H1 (cell line): Measurements from ENCODE around the gene DLG1. TPM values are rescaled to one million over a fixed set of nuclear protein-coding genes. Genes with fewer than 3 reads are reported as not detected.

Experiments used
- BACH1 ChIP-seq: IDR thresholded peaks from 2 replicates; pipeline ENCODE4 v1.6.1; 2012; ENCODE audit warnings: low read length, improper control_type of control experiment
- BCL11A ChIP-seq, 2 experiments: IDR thresholded peaks; one replicate each; pipeline ENCODE4 v1.6.1; 2011; ENCODE audit warnings: low read depth in 2 of 2, low read length in 2 of 2, mild to moderate bottlenecking in 2 of 2
- BRCA1 ChIP-seq: IDR thresholded peaks from 2 replicates; pipeline ENCODE4 v1.6.1; 2012; ENCODE audit warnings: low read depth, low read length, improper control_type of control experiment
- JUN ChIP-seq: IDR thresholded peaks from 2 replicates; pipeline ENCODE4 v1.6.1; 2011; ENCODE audit warnings: low read depth, mild to moderate bottlenecking, improper control_type of control experiment, low read length
- KDM1A ChIP-seq: fragments of 200-600, 300-600 bp; sonication (generic); IDR thresholded peaks from 2 replicates; pipeline ENCODE4 v1.7.1; 2016; ENCODE audit warnings: mild to moderate bottlenecking, low read length, borderline replicate concordance
- RBBP5 ChIP-seq: IDR thresholded peaks from 2 replicates; pipeline ENCODE4 v1.7.1; 2012; ENCODE audit warnings: low read depth, mild to moderate bottlenecking, inconsistent platforms, low read length, moderate library complexity, borderline replicate concordance
- SIN3A ChIP-seq, 2 experiments: IDR thresholded peaks in 1 of 2; conservative IDR thresholded peaks in 1 of 2; 2 replicates each; pipeline ENCODE4 v1.6.1; 2011 to 2012; ENCODE audit warnings: low read length in 2 of 2, improper control_type of control experiment in 1 of 2, low read depth in 1 of 2, mild to moderate bottlenecking in 1 of 2
- SIRT6 ChIP-seq: IDR thresholded peaks from one replicate; pipeline ENCODE4 v1.7.1; 2012; ENCODE audit warnings: low read length, inconsistent platforms
- SP4 ChIP-seq: IDR thresholded peaks from 2 replicates; pipeline ENCODE4 v1.6.1; 2012; ENCODE audit warnings: low read length, inconsistent platforms
- polyA plus RNA-seq, 7 experiments: library from polyadenylated mRNA; depleted of rRNA in 3 of 7; stranded (reverse) in 5 of 7; unstranded in 2 of 7; fragments of >200 nt in 5 of 7; fragments of 200-250 nt in 2 of 7; gene quantifications; 1 replicate in 5 of 7; 2 replicates in 1 of 7; 4 replicates in 1 of 7; pipeline versions ENCODE4 v1.2.1 to v1.2.3, GENCODE V29; 2011 to 2013; ENCODE audit warnings: missing spikeins in 2 of 7, mixed read lengths in 2 of 7
- total RNA-seq: library from RNA; stranded (reverse); fragmentation: NEBNext Ultra II Directional; extraction: Animal tissue kit (Norgen Biotek cat#: 25700); gene quantifications from 2 replicates; pipeline ENCODE4 v1.2.1, GENCODE V29; 2021
- TF ChIP-seq, protein P1 (sequence below): fragments of 300-600 bp; sonication (generic); IDR thresholded peaks from 2 replicates; pipeline ENCODE4 v1.7.1; 2012; ENCODE audit warnings: low read length, moderate library complexity, mild to moderate bottlenecking, inconsistent platforms; ENCODE audit not compliant: insufficient replicate concordance
- TF ChIP-seq, protein P2 (sequence below): IDR thresholded peaks from 2 replicates; pipeline ENCODE4 v1.6.1; 2012; ENCODE audit warnings: low read length, inconsistent platforms

The DLG1 gene
- total and polyA plus RNA-seq, 2 of the 8 experiments (the other 6 are each of a cell fraction or from before 2014, with no cell fraction given): 13.4 to 78.8 TPM

DNA sequence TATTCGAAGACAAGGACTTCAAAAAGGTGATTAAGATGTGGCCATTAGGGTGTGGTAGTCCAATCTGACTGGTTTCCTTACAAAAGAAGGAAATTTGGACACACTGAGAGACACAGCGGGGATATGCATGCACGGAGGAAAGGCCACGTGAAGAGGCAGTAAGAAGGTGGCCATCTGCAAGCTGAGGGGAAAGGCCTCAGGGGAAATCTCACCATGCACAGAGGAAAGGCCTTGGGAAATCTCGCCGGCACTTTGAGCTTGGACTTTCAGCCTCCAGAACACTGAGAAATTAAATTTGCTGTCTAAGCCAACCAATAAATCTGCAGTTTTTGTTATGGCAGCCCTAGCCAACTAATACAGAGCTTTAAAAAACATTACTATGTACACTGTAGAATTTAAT lies 78.8 kb downstream of the DLG1 start (continued):
- TF ChIP-seq, protein P1, sequence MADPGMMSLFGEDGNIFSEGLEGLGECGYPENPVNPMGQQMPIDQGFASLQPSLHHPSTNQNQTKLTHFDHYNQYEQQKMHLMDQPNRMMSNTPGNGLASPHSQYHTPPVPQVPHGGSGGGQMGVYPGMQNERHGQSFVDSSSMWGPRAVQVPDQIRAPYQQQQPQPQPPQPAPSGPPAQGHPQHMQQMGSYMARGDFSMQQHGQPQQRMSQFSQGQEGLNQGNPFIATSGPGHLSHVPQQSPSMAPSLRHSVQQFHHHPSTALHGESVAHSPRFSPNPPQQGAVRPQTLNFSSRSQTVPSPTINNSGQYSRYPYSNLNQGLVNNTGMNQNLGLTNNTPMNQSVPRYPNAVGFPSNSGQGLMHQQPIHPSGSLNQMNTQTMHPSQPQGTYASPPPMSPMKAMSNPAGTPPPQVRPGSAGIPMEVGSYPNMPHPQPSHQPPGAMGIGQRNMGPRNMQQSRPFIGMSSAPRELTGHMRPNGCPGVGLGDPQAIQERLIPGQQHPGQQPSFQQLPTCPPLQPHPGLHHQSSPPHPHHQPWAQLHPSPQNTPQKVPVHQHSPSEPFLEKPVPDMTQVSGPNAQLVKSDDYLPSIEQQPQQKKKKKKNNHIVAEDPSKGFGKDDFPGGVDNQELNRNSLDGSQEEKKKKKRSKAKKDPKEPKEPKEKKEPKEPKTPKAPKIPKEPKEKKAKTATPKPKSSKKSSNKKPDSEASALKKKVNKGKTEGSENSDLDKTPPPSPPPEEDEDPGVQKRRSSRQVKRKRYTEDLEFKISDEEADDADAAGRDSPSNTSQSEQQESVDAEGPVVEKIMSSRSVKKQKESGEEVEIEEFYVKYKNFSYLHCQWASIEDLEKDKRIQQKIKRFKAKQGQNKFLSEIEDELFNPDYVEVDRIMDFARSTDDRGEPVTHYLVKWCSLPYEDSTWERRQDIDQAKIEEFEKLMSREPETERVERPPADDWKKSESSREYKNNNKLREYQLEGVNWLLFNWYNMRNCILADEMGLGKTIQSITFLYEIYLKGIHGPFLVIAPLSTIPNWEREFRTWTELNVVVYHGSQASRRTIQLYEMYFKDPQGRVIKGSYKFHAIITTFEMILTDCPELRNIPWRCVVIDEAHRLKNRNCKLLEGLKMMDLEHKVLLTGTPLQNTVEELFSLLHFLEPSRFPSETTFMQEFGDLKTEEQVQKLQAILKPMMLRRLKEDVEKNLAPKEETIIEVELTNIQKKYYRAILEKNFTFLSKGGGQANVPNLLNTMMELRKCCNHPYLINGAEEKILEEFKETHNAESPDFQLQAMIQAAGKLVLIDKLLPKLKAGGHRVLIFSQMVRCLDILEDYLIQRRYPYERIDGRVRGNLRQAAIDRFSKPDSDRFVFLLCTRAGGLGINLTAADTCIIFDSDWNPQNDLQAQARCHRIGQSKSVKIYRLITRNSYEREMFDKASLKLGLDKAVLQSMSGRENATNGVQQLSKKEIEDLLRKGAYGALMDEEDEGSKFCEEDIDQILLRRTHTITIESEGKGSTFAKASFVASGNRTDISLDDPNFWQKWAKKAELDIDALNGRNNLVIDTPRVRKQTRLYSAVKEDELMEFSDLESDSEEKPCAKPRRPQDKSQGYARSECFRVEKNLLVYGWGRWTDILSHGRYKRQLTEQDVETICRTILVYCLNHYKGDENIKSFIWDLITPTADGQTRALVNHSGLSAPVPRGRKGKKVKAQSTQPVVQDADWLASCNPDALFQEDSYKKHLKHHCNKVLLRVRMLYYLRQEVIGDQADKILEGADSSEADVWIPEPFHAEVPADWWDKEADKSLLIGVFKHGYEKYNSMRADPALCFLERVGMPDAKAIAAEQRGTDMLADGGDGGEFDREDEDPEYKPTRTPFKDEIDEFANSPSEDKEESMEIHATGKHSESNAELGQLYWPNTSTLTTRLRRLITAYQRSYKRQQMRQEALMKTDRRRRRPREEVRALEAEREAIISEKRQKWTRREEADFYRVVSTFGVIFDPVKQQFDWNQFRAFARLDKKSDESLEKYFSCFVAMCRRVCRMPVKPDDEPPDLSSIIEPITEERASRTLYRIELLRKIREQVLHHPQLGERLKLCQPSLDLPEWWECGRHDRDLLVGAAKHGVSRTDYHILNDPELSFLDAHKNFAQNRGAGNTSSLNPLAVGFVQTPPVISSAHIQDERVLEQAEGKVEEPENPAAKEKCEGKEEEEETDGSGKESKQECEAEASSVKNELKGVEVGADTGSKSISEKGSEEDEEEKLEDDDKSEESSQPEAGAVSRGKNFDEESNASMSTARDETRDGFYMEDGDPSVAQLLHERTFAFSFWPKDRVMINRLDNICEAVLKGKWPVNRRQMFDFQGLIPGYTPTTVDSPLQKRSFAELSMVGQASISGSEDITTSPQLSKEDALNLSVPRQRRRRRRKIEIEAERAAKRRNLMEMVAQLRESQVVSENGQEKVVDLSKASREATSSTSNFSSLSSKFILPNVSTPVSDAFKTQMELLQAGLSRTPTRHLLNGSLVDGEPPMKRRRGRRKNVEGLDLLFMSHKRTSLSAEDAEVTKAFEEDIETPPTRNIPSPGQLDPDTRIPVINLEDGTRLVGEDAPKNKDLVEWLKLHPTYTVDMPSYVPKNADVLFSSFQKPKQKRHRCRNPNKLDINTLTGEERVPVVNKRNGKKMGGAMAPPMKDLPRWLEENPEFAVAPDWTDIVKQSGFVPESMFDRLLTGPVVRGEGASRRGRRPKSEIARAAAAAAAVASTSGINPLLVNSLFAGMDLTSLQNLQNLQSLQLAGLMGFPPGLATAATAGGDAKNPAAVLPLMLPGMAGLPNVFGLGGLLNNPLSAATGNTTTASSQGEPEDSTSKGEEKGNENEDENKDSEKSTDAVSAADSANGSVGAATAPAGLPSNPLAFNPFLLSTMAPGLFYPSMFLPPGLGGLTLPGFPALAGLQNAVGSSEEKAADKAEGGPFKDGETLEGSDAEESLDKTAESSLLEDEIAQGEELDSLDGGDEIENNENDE: no peak
- TF ChIP-seq KDM1A (no peak), BACH1 (no peak), SP4 (no peak), RBBP5 (no peak), BCL11A (IDR thresholded peaks at IDR 0.05; ENCODE audit: low read depth in 2 of 2, low read length in 2 of 2) (no peak), SIRT6 (no peak), SIN3A (conservative IDR thresholded peaks at IDR 0.05 in 1 of 2, IDR thresholded peaks at IDR 0.05 in 1 of 2; ENCODE audit: low read depth in 1 of 2, low read length in 2 of 2) (no peak), JUN (no peak), BRCA1 (no peak)
- TF ChIP-seq, protein P2, sequence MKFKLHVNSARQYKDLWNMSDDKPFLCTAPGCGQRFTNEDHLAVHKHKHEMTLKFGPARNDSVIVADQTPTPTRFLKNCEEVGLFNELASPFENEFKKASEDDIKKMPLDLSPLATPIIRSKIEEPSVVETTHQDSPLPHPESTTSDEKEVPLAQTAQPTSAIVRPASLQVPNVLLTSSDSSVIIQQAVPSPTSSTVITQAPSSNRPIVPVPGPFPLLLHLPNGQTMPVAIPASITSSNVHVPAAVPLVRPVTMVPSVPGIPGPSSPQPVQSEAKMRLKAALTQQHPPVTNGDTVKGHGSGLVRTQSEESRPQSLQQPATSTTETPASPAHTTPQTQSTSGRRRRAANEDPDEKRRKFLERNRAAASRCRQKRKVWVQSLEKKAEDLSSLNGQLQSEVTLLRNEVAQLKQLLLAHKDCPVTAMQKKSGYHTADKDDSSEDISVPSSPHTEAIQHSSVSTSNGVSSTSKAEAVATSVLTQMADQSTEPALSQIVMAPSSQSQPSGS: no peak
